Measurements from ENCODE around the gene LRRN2. TPM values are rescaled to one million over a fixed set of nuclear protein-coding genes. Genes with fewer than 3 reads are reported as not detected.

Gene LRRN2
- total RNA-seq, 1 experiment from 2014 or later, result 2.0 TPM

DNA sequence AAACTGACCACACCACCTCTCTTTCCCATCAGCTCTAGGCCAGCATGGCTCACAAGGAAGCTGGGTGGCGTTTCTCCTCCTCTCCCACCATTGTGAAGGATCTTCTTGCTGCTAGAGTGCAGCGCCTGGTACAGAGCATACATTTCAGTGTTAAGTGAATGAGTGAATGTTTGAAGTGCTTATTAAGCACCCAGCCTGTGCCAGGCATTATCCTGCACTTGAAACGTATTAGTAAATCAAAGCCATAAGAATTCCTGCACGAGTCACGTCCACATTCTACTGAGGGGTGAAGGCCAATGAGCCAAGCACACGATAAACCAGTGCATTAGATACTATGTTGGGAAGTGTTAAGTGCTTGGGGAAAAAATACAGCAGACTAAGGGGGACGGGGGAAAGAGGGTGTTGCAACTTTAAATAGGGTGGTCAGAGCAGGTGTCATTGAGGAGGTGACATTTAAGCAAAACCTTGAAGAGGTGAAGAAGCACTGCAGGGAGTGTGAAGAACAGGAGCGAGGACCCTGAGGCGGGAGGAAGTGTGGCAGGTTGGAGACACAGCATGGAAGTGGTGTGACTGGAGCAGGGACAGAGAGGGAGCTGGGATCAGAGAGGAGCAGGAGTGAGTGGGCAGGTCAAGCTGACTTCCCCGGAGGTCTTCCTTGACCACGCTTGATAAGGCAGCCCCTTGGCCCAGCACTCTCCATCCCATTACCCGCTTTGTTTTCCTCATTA, 48.5 kb upstream of the LRRN2 start:
- no TSS peak for BruUV-seq (replicated peaks)
- TF ChIP-seq, protein P1, sequence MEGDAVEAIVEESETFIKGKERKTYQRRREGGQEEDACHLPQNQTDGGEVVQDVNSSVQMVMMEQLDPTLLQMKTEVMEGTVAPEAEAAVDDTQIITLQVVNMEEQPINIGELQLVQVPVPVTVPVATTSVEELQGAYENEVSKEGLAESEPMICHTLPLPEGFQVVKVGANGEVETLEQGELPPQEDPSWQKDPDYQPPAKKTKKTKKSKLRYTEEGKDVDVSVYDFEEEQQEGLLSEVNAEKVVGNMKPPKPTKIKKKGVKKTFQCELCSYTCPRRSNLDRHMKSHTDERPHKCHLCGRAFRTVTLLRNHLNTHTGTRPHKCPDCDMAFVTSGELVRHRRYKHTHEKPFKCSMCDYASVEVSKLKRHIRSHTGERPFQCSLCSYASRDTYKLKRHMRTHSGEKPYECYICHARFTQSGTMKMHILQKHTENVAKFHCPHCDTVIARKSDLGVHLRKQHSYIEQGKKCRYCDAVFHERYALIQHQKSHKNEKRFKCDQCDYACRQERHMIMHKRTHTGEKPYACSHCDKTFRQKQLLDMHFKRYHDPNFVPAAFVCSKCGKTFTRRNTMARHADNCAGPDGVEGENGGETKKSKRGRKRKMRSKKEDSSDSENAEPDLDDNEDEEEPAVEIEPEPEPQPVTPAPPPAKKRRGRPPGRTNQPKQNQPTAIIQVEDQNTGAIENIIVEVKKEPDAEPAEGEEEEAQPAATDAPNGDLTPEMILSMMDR (IDR thresholded peaks at IDR 0.05), result no peak
- TF ChIP-seq SIN3A (IDR thresholded peaks at IDR 0.05; ENCODE audit: borderline replicate concordance, insufficient read depth, low read depth, low read length) (no peak), POLR2AphosphoS5 (IDR thresholded peaks at IDR 0.05; ENCODE audit: low read depth, low read length) (no peak), TCF7L2 (IDR thresholded peaks at IDR 0.05; ENCODE audit: low read depth, low read length) (no peak)
- TF ChIP-seq, protein P2, sequence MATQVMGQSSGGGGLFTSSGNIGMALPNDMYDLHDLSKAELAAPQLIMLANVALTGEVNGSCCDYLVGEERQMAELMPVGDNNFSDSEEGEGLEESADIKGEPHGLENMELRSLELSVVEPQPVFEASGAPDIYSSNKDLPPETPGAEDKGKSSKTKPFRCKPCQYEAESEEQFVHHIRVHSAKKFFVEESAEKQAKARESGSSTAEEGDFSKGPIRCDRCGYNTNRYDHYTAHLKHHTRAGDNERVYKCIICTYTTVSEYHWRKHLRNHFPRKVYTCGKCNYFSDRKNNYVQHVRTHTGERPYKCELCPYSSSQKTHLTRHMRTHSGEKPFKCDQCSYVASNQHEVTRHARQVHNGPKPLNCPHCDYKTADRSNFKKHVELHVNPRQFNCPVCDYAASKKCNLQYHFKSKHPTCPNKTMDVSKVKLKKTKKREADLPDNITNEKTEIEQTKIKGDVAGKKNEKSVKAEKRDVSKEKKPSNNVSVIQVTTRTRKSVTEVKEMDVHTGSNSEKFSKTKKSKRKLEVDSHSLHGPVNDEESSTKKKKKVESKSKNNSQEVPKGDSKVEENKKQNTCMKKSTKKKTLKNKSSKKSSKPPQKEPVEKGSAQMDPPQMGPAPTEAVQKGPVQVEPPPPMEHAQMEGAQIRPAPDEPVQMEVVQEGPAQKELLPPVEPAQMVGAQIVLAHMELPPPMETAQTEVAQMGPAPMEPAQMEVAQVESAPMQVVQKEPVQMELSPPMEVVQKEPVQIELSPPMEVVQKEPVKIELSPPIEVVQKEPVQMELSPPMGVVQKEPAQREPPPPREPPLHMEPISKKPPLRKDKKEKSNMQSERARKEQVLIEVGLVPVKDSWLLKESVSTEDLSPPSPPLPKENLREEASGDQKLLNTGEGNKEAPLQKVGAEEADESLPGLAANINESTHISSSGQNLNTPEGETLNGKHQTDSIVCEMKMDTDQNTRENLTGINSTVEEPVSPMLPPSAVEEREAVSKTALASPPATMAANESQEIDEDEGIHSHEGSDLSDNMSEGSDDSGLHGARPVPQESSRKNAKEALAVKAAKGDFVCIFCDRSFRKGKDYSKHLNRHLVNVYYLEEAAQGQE (IDR thresholded peaks at IDR 0.05; ENCODE audit: insufficient read depth in 1 of 2, low read depth in 2 of 2, low read length in 1 of 2), result no peak
- Histone ChIP-seq H3K4me3 (ENCODE audit: low read depth in 2 of 2, low read length in 2 of 2) (no peak overlapping the region), H3K27me3 (ENCODE audit: control insufficient read depth, insufficient read depth, low read length) (peaks cover 2% of the 10 kb centered on the region), H3K4me1 (ENCODE audit: control insufficient read depth, insufficient read depth, low read length) (no peaks in the 10 kb centered on the region), H3K36me3 (ENCODE audit: control insufficient read depth, insufficient read depth, low read length) (no peaks in the 10 kb centered on the region), H3K9me3 (ENCODE audit: control insufficient read depth, insufficient read depth, low read depth, low read length) (peaks cover 4% of the 10 kb centered on the region; the same call in 1 of the 2 replicates), H3K27ac (ENCODE audit: low read length) (no peak overlapping the region)
- in situ Hi-C loops (cut with HindIII; ENCODE audit: low pct_unique_long_range_greater_than_20kb, low sequenced_read_pairs), result no loop called here
- intact Hi-C loops (cut with micrococcal nuclease; ENCODE audit: unreplicated experiment), result no loop called here
- ATAC-seq (no peak), DNase-seq (ENCODE audit: low read depth, low spot score) (no peak)
- CTCF ChIA-PET, result no interaction called here
- POLR2A ChIA-PET, result no interaction called here

DNA sequence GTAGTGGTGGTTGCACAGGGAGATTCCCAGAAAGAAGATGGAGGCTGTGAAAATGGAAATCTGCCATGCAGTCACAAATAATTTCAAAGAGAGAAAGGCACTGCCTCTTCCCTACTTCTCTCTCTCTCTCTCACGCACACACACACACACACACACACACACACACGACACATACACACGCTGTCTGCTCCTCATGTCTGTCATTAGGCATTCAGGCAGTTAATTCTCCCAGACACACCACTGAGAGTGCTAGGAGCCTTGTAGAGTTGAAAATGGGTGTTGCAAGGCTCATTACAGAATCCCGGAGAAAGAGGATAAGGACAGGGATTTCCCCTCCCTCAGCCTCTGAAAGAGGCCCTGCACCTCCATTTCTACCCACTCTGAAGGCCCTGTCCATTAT, 47.8 kb upstream of the LRRN2 start:
- no peak overlapping the region for H3K4me3 ChIP-seq (ENCODE audit: low read depth in 2 of 2, low read length in 2 of 2)
- CTCF ChIA-PET, result no interaction called here
- DNase-seq (ENCODE audit: low read depth, low spot score) (no peak), ATAC-seq (no peak)
- no peak overlapping the region for H3K27ac ChIP-seq (ENCODE audit: low read length)
- H3K36me3 ChIP-seq (ENCODE audit: control insufficient read depth, insufficient read depth, low read length), result no peaks in the 10 kb centered on the region
- BruUV-seq (replicated peaks), result no TSS peak
- H3K9me3 ChIP-seq (ENCODE audit: control insufficient read depth, insufficient read depth, low read depth, low read length), result peaks cover under 1% of the 10 kb centered on the region; the same call in 1 of the 2 replicates
- intact Hi-C loops (cut with micrococcal nuclease; ENCODE audit: unreplicated experiment), result no loop called here
- H3K27me3 ChIP-seq (ENCODE audit: control insufficient read depth, insufficient read depth, low read length), result peaks cover 2% of the 10 kb centered on the region
- POLR2A ChIA-PET, result no interaction called here
- in situ Hi-C loops (cut with HindIII; ENCODE audit: low pct_unique_long_range_greater_than_20kb, low sequenced_read_pairs), result no loop called here
- H3K4me1 ChIP-seq (ENCODE audit: control insufficient read depth, insufficient read depth, low read length), result no peaks in the 10 kb centered on the region
- TF ChIP-seq TCF7L2 (IDR thresholded peaks at IDR 0.05; ENCODE audit: low read depth, low read length) (no peak), SIN3A (IDR thresholded peaks at IDR 0.05; ENCODE audit: borderline replicate concordance, insufficient read depth, low read depth, low read length) (no peak), POLR2AphosphoS5 (IDR thresholded peaks at IDR 0.05; ENCODE audit: low read depth, low read length) (no peak)
- TF ChIP-seq, protein P1 (IDR thresholded peaks at IDR 0.05), result no peak
- TF ChIP-seq, protein P2 (IDR thresholded peaks at IDR 0.05; ENCODE audit: insufficient read depth in 1 of 2, low read depth in 2 of 2, low read length in 1 of 2), result no peak
